Neural progenitor cell (in vitro differentiated cells): ENCODE measurements around the gene SLC38A10. TPM values are rescaled to one million over a fixed set of nuclear protein-coding genes. Genes with fewer than 3 reads are reported as not detected.

Experiments
- DNase-seq: peaks from one replicate; pipeline ENCODE4 v3.0.0-alpha.2; 2016; ENCODE audit warnings: low spot score
- H2AFZ ChIP-seq: fragments of 200-600 bp; sonication (generic); replicated peaks from 2 replicates; pipeline ENCODE4 v1.6.1; 2016; ENCODE audit warnings: antibody characterized with exemption
- H3F3A ChIP-seq: fragments of 200-600 bp; sonication (generic); 2 replicates; pipeline ENCODE4 v1.6.1; 2016; ENCODE audit warnings: antibody characterized with exemption, low read depth
- H3K27ac ChIP-seq: fragments of 200-600 bp; sonication (generic); 2 replicates; pipeline ENCODE4 v1.5.1; 2016; ENCODE audit warnings: mild to moderate bottlenecking
- H3K27me3 ChIP-seq: fragments of 200-600 bp; sonication (generic); 2 replicates; pipeline ENCODE4 v1.6.1; 2016; ENCODE audit warnings: mild to moderate bottlenecking, moderate library complexity
- H3K36me3 ChIP-seq: fragments of 200-600 bp; sonication (generic); 2 replicates; pipeline ENCODE4 v1.5.1; 2016
- H3K4me1 ChIP-seq: fragments of 200-600 bp; sonication (generic); 2 replicates; pipeline ENCODE4 v1.6.1; 2016; ENCODE audit warnings: mixed run types
- H3K4me2 ChIP-seq: fragments of 200-600 bp; sonication (generic); 2 replicates; pipeline ENCODE4 v1.6.1; 2016
- H3K4me3 ChIP-seq: fragments of 200-600 bp; sonication (generic); 2 replicates; pipeline ENCODE4 v1.5.1; 2016
- H3K79me2 ChIP-seq: fragments of 200-600 bp; sonication (generic); 2 replicates; pipeline ENCODE4 v1.6.1; 2016; ENCODE audit warnings: low read depth
- H3K9ac ChIP-seq: fragments of 200-600 bp; sonication (generic); 2 replicates; pipeline ENCODE4 v1.6.1; 2016
- H3K9me3 ChIP-seq: fragments of 200-600 bp; sonication (generic); 2 replicates; pipeline ENCODE4 v1.5.1; 2016; ENCODE audit warnings: low read depth
- H4K20me1 ChIP-seq: fragments of 200-600 bp; sonication (generic); 2 replicates; pipeline ENCODE4 v1.6.1; 2016; ENCODE audit warnings: low read depth
- H3K27ac Mint-ChIP-seq: 3 replicates; pipeline ENCODE4 v1.8.0; 2021; ENCODE audit warnings: mixed read lengths
- H3K27me3 Mint-ChIP-seq: 2 replicates; pipeline ENCODE4 v1.8.0; 2022; ENCODE audit warnings: low read depth, mild to moderate bottlenecking, inconsistent platforms, moderate library complexity, mixed read lengths; ENCODE audit not compliant: insufficient read depth
- H3K36me3 Mint-ChIP-seq: 3 replicates; pipeline ENCODE4 v1.8.0; 2021; ENCODE audit warnings: mixed read lengths
- H3K4me1 Mint-ChIP-seq: 3 replicates; pipeline ENCODE4 v1.8.0; 2021; ENCODE audit warnings: mixed read lengths
- H3K4me3 Mint-ChIP-seq: 3 replicates; pipeline ENCODE4 v1.8.0; 2021; ENCODE audit warnings: mild to moderate bottlenecking, moderate library complexity, mixed read lengths
- H3K9me3 Mint-ChIP-seq: 3 replicates; pipeline ENCODE4 v1.8.0; 2020; ENCODE audit warnings: mixed read lengths
- CTCF ChIP-seq: fragments of 200-600 bp; sonication (generic); IDR thresholded peaks from 2 replicates; pipeline ENCODE4 v1.5.1; 2017; ENCODE audit warnings: antibody characterized with exemption, mild to moderate bottlenecking
- EZH2 ChIP-seq: fragments of 200-600 bp; sonication (generic); IDR thresholded peaks from 2 replicates; pipeline ENCODE4 v1.6.1; 2017; ENCODE audit warnings: antibody characterized with exemption, mild to moderate bottlenecking, moderate library complexity
- EZH2phosphoT487 ChIP-seq: fragments of 200-600 bp; sonication (generic); IDR thresholded peaks from 2 replicates; pipeline ENCODE4 v1.6.1; 2017; ENCODE audit warnings: antibody characterized with exemption
- total RNA-seq: library from RNA; depleted of rRNA; stranded (reverse); fragments of >200 nt; gene quantifications from 2 replicates; pipeline ENCODE4 v1.2.3, GENCODE V29; 2015; ENCODE audit warnings: low replicate concordance

Gene SLC38A10
- total RNA-seq, 1 donor from 2014 or later: 8.3 TPM

- peaks cover 38% of the 10 kb centered on the region for H3K4me1 ChIP-seq
- peaks cover 9% of the 10 kb centered on the region for H4K20me1 ChIP-seq
- peak overlapping the region; percentile 42 for H3K27ac Mint-ChIP-seq
- no peak overlapping the region for H3K4me2 ChIP-seq
- no peaks in the 10 kb centered on the region for H3K27me3 ChIP-seq
- DNase-seq: no peak
- H3K4me1 Mint-ChIP-seq: peaks cover 32% of the 10 kb centered on the region
- H3K9me3 ChIP-seq: no peaks in the 10 kb centered on the region
- no peak overlapping the region for H3K27ac ChIP-seq
- H3K4me3 ChIP-seq: no peak overlapping the region
- no peaks in the 10 kb centered on the region for H3K9me3 Mint-ChIP-seq
- no peak overlapping the region for H3K4me3 Mint-ChIP-seq
- no peaks in the 10 kb centered on the region for H3K36me3 Mint-ChIP-seq
- peaks cover 5% of the 10 kb centered on the region for H3K27me3 Mint-ChIP-seq
- no peak for TF ChIP-seq EZH2
- no peak for TF ChIP-seq EZH2phosphoT487
- no peak for TF ChIP-seq CTCF
- no peak overlapping the region for H3K9ac ChIP-seq
- no peaks in the 10 kb centered on the region for H3K79me2 ChIP-seq
- H3K36me3 ChIP-seq: no peaks in the 10 kb centered on the region
- no peak overlapping the region for H2AFZ ChIP-seq
- peaks cover 20% of the 10 kb centered on the region for H3F3A ChIP-seq
These were observed 37.2 kb upstream of the SLC38A10 start for GRCh38 chr17:81332118-81332834.

- Mint-ChIP-seq H3K36me3 (no peaks in the 10 kb centered on the region), H3K27ac (peak overlapping the region; percentile 42), H3K4me1 (peaks cover 32% of the 10 kb centered on the region), H3K9me3 (no peaks in the 10 kb centered on the region), H3K4me3 (no peak overlapping the region), H3K27me3 (peaks cover 7% of the 10 kb centered on the region)
- Histone ChIP-seq H3K27ac (no peak overlapping the region), H3K27me3 (no peaks in the 10 kb centered on the region), H3K79me2 (no peaks in the 10 kb centered on the region), H3K9ac (no peak overlapping the region), H2AFZ (no peak overlapping the region), H4K20me1 (peaks cover 3% of the 10 kb centered on the region), H3K4me3 (no peak overlapping the region), H3K4me1 (peaks cover 36% of the 10 kb centered on the region), H3K4me2 (peak overlapping the region; percentile 65), H3K9me3 (no peaks in the 10 kb centered on the region), H3K36me3 (no peaks in the 10 kb centered on the region), H3F3A (peaks cover 20% of the 10 kb centered on the region)
- TF ChIP-seq EZH2 (no peak), EZH2phosphoT487 (no peak), CTCF (no peak)
- peak; percentile 59 for DNase-seq
These were observed 36.5 kb upstream of the SLC38A10 start for GRCh38 chr17:81331527-81332043.

DNA sequence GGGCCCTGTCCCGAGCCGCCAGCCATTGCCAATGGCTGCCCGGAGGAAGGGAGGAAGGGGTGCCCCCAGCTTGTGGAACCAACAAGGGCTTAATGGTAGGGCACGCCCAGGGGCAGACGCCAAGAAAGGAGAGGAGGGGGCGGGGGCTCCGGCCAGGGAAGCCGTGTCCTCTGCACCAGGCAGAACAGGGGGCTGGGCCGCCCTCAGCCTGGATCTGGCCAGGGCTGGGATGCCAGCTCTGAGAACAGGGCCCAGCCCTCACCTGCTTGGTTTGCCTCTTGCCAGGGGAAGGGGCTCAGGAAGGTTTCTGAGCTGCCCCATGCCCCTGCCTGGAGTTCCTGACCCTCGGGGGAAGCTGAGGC is 35.8 kb upstream of the SLC38A10 start:
- H3K27ac ChIP-seq: no peak overlapping the region
- H3K36me3 ChIP-seq: no peaks in the 10 kb centered on the region
- peaks cover 5% of the 10 kb centered on the region for H3K27me3 Mint-ChIP-seq
- no peaks in the 10 kb centered on the region for H3K36me3 Mint-ChIP-seq
- H3K27ac Mint-ChIP-seq: no peak overlapping the region
- DNase-seq: no peak
- H3K9ac ChIP-seq: no peak overlapping the region
- peaks cover 20% of the 10 kb centered on the region for H3F3A ChIP-seq
- H3K4me3 ChIP-seq: no peak overlapping the region
- peaks cover 32% of the 10 kb centered on the region for H3K4me1 Mint-ChIP-seq
- H3K79me2 ChIP-seq: no peaks in the 10 kb centered on the region
- H3K27me3 ChIP-seq: no peaks in the 10 kb centered on the region
- TF ChIP-seq EZH2 (no peak), EZH2phosphoT487 (no peak), CTCF (no peak)
- peak overlapping the region; percentile 65 for H3K4me2 ChIP-seq
- H2AFZ ChIP-seq: no peak overlapping the region
- peaks cover 36% of the 10 kb centered on the region for H3K4me1 ChIP-seq
- H4K20me1 ChIP-seq: no peaks in the 10 kb centered on the region
- H3K9me3 ChIP-seq: no peaks in the 10 kb centered on the region
- no peak overlapping the region for H3K4me3 Mint-ChIP-seq
- no peaks in the 10 kb centered on the region for H3K9me3 Mint-ChIP-seq
